ENCODE measurements around the gene CANX.
"Not testable (repeated sequence)": the region's sequence is repeated elsewhere in the genome, so short reads cannot be mapped to it uniquely, and the experiment has no call there.

Gene CANX

DNA sequence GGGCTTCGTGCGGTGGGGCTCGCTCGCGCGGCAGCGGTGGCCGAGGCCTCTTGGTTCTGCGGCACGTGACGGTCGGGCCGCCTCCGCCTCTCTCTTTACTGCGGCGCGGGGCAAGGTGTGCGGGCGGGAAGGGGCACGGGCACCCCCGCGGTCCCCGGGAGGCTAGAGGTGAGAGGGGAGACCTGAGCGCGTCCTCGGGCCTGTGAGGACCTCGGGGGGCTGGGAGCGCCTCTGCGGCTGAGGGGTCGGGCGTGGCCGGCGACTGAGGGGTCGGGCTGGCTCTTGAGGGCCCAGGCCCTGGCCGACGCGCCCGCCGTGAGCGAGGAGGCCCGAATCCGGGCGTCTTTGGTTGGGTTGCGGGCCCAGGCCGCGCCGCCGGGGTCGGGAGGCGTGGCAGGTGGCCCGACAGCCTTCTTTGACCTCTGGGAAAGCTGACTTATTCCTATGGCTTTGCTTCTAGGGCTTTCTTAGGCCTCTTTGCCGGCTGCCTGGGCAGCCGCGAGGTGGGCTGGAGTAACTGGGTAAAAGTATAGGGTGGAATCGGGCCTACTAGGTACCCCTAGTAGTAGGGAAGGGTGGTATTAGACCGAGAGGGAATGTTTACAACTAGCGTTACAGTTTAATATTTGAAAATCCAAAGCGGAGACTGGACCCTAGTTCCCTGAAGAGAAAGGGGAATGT is at the start of gene CANX:
Gene CANX (plus strand): TSS at position 33 of the 681 bp plus-strand sequence. CDS start 6,715 bp downstream, outside the sequence.
- DNase-seq, result peak; percentile 2
- in situ Hi-C loops (cut with HindIII; ENCODE audit: low pct_ligation_motif_present, low sequenced_read_pairs), result no loop called here
- peaks cover 17% of the 10 kb centered on the region for H3K36me3 ChIP-seq (replicated peaks)
- H3K4me3 ChIP-seq (ENCODE audit: low read depth, low read length), result peak within 1 kb of the TSS; percentile 88
- H3K27me3 ChIP-seq (replicated peaks), result no peaks in the 10 kb centered on the region
- H3K27ac ChIP-seq, result peak within 1 kb of the TSS; percentile 95
- TF ChIP-seq, protein P1, sequence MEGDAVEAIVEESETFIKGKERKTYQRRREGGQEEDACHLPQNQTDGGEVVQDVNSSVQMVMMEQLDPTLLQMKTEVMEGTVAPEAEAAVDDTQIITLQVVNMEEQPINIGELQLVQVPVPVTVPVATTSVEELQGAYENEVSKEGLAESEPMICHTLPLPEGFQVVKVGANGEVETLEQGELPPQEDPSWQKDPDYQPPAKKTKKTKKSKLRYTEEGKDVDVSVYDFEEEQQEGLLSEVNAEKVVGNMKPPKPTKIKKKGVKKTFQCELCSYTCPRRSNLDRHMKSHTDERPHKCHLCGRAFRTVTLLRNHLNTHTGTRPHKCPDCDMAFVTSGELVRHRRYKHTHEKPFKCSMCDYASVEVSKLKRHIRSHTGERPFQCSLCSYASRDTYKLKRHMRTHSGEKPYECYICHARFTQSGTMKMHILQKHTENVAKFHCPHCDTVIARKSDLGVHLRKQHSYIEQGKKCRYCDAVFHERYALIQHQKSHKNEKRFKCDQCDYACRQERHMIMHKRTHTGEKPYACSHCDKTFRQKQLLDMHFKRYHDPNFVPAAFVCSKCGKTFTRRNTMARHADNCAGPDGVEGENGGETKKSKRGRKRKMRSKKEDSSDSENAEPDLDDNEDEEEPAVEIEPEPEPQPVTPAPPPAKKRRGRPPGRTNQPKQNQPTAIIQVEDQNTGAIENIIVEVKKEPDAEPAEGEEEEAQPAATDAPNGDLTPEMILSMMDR (IDR thresholded peaks at IDR 0.05; ENCODE audit: low read depth, low read length, missing control alignments), result no peak

DNA sequence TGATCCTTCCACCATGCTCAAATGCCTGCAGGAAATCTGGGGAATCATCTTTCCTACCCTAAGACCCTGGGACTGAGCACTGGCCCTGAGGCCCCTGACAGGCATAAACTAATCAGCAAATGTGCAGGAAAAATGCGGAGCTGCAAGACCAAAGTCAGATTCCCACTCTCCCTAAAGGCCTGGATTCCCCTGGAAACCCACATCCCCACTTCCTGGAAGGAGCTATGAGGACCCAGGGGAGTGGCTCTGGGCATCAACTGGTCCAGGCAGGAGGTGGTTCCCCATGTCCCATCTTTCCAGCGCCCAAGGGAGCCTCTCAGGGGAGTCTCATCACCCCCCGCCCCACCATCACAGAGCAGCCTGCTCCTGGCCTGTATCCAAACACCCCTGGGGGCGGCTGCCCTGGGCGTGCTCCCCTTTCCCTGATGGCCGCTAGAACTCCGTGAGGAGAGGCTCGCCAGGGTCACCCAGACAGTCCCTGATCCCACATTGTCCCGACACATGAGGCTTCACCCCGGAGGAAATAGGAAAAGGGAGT is 49.5 kb upstream of the CANX start:
- not testable (repeated sequence) for H3K36me3 ChIP-seq (replicated peaks)

DNA sequence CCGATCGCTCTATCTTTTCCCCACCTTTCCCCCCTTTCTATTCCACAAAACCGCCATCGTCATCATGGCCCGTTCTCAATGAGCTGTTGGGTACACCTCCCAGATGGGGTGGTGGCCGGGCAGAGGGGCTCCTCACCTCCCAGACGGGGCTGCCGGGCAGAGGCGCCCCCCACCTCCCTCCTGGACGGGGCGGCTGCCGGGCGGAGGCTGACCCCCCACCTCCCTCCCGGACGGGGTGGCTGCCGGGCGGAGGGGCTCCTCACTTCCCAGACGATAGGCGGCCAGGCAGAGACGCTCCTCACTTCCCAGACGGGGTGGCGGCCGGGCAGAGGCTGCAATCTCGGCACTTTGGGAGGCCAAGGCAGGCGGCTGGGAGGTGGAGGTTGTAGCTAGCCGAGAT is 48.5 kb upstream of the CANX start:
- H3K36me3 ChIP-seq (replicated peaks); in situ Hi-C loops (cut with HindIII; ENCODE audit: low pct_ligation_motif_present, low sequenced_read_pairs); H3K27me3 ChIP-seq (replicated peaks); DNase-seq; H3K4me3 ChIP-seq (ENCODE audit: low read depth, low read length); H3K27ac ChIP-seq: not testable (repeated sequence)

More for the DNA sequence above, 49.5 kb upstream of the CANX start:
- in situ Hi-C loops (cut with HindIII; ENCODE audit: low pct_ligation_motif_present, low sequenced_read_pairs); H3K27ac ChIP-seq; H3K4me3 ChIP-seq (ENCODE audit: low read depth, low read length); DNase-seq; H3K27me3 ChIP-seq (replicated peaks): not testable (repeated sequence)

- H3K27me3 ChIP-seq (replicated peaks); H3K36me3 ChIP-seq (replicated peaks); in situ Hi-C loops (cut with HindIII; ENCODE audit: low pct_ligation_motif_present, low sequenced_read_pairs); H3K27ac ChIP-seq; DNase-seq; H3K4me3 ChIP-seq (ENCODE audit: low read depth, low read length): not testable (repeated sequence)
Observed at GRCh38 chr5:179653135-179653534, 45.6 kb upstream of the CANX start.

GRCh38 chr5:179657302-179658178 is 41.2 kb upstream of the CANX start:
- in situ Hi-C loops (cut with HindIII; ENCODE audit: low pct_ligation_motif_present, low sequenced_read_pairs); H3K4me3 ChIP-seq (ENCODE audit: low read depth, low read length); H3K36me3 ChIP-seq (replicated peaks); H3K27me3 ChIP-seq (replicated peaks); H3K27ac ChIP-seq; DNase-seq: not testable (repeated sequence)

DNA sequence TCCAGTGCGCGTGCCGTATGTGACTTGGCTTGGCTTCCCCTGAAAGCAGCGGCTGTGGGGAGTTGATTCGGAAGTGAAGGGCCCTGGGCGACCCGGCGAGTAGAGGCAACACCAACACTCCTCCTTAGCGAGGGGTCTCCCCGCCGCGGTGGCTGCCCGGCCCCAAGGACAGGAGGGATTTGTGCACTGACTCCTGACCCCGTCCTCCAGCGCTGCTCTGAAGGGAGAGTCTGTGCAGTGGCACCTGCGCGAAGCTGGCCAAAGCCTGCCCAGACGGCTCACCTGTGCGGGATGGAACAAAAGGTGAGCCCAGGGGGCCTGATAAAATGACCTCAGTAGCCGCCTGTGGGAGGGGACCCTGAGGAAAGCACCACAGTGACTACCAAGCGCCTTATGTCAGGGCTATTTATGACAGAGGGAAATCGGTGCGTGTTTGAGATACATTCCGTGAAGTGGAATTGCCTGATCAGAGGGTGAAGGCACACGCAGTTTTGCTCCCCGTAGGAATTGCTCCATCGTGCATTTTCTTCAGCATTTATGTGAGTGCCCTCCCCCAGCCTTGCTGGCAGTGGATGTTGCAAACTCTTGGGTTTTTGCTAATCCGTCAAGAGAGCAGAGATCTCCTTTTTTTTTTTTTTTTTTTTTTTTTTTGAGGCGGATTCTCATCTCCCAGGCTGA is 40.4 kb upstream of the CANX start:
- in situ Hi-C loops (cut with HindIII; ENCODE audit: low pct_ligation_motif_present, low sequenced_read_pairs); H3K27ac ChIP-seq; H3K27me3 ChIP-seq (replicated peaks); H3K36me3 ChIP-seq (replicated peaks): not testable (repeated sequence)
- DNase-seq, result peak; percentile 4
- peak overlapping the region; percentile 57 for H3K4me3 ChIP-seq (ENCODE audit: low read depth, low read length)

- in situ Hi-C loops (cut with HindIII; ENCODE audit: low pct_ligation_motif_present, low sequenced_read_pairs); H3K27ac ChIP-seq; H3K4me3 ChIP-seq (ENCODE audit: low read depth, low read length); H3K36me3 ChIP-seq (replicated peaks); DNase-seq; H3K27me3 ChIP-seq (replicated peaks): not testable (repeated sequence)
Observed at GRCh38 chr5:179661647-179662046, 37.1 kb upstream of the CANX start.

- in situ Hi-C loops (cut with HindIII; ENCODE audit: low pct_ligation_motif_present, low sequenced_read_pairs), result no loop called here
- H3K27ac ChIP-seq, result no peak overlapping the region
- no peaks in the 10 kb centered on the region for H3K27me3 ChIP-seq (replicated peaks)
- TF ChIP-seq, protein P1 (IDR thresholded peaks at IDR 0.05; ENCODE audit: low read depth, low read length, missing control alignments), result peak; percentile 98
- DNase-seq, result peak; percentile 62
- no peaks in the 10 kb centered on the region for H3K36me3 ChIP-seq (replicated peaks)
- H3K4me3 ChIP-seq (ENCODE audit: low read depth, low read length), result no peak overlapping the region
Observed at GRCh38 chr5:179668391-179668790, 30.4 kb upstream of the CANX start.
